IPS-20b (cell line): ENCODE measurements around the gene NFIC.

ENCODE experiments used
- H3K27ac ChIP-seq: one replicate; pipeline ENCODE4 v1.5.1; 2013; ENCODE audit warnings: low read length
- H3K27me3 ChIP-seq: 2 replicates; pipeline ENCODE4 v1.6.1; 2013; ENCODE audit warnings: mild to moderate bottlenecking, low read length, inconsistent platforms; ENCODE audit not compliant: insufficient read depth
- H3K36me3 ChIP-seq: 2 replicates; pipeline ENCODE4 v1.6.1; 2013; ENCODE audit warnings: low read depth, mild to moderate bottlenecking, inconsistent platforms, low read length, moderate library complexity; ENCODE audit not compliant: insufficient read depth
- H3K4me1 ChIP-seq: 2 replicates; pipeline ENCODE4 v1.6.1; 2013; ENCODE audit warnings: mild to moderate bottlenecking, control low read depth, inconsistent platforms, low read length, moderate library complexity; ENCODE audit not compliant: insufficient read depth
- H3K4me3 ChIP-seq: 2 replicates; pipeline ENCODE4 v1.5.1; 2013; ENCODE audit warnings: mild to moderate bottlenecking, low read length, inconsistent platforms
- H3K9ac ChIP-seq: 2 replicates; pipeline ENCODE4 v1.6.1; 2013; ENCODE audit warnings: low read depth, mild to moderate bottlenecking, inconsistent platforms, low read length, moderate library complexity
- H3K9me3 ChIP-seq: 2 replicates; pipeline ENCODE4 v1.6.1; 2013; ENCODE audit warnings: mild to moderate bottlenecking, low read depth, low read length, inconsistent platforms; ENCODE audit not compliant: insufficient read depth

Gene NFIC

GRCh38 chr19:3353493-3353892 lies 12.9 kb upstream of the NFIC start:
- peaks cover 86% of the 10 kb centered on the region for H3K27me3 ChIP-seq
- H3K4me3 ChIP-seq, result no peak overlapping the region
- no peaks in the 10 kb centered on the region for H3K4me1 ChIP-seq
- H3K27ac ChIP-seq, result no peak overlapping the region
- no peaks in the 10 kb centered on the region for H3K9me3 ChIP-seq
- no peaks in the 10 kb centered on the region for H3K36me3 ChIP-seq
- no peak overlapping the region for H3K9ac ChIP-seq

- Histone ChIP-seq H3K27me3 (peaks cover 94% of the 10 kb centered on the region), H3K9ac (no peak overlapping the region), H3K9me3 (peaks cover 3% of the 10 kb centered on the region; the same call in 1 of the 2 replicates), H3K4me1 (no peaks in the 10 kb centered on the region), H3K27ac (no peak overlapping the region), H3K4me3 (no peak overlapping the region), H3K36me3 (no peaks in the 10 kb centered on the region)
Observed at GRCh38 chr19:3356805-3357204, 9.6 kb upstream of the NFIC start.

GRCh38 chr19:3357271-3357991 lies 9.0 kb upstream of the NFIC start:
- Histone ChIP-seq H3K4me1 (no peaks in the 10 kb centered on the region), H3K9me3 (peaks cover 7% of the 10 kb centered on the region; the same call in 1 of the 2 replicates), H3K9ac (no peak overlapping the region), H3K4me3 (no peak overlapping the region), H3K27me3 (peaks cover 95% of the 10 kb centered on the region), H3K36me3 (no peaks in the 10 kb centered on the region), H3K27ac (no peak overlapping the region)

GRCh38 chr19:3357992-3358688 lies 8.2 kb upstream of the NFIC start:
- Histone ChIP-seq H3K4me1 (no peaks in the 10 kb centered on the region), H3K36me3 (no peaks in the 10 kb centered on the region), H3K9ac (no peak overlapping the region), H3K27ac (no peak overlapping the region), H3K9me3 (peaks cover 7% of the 10 kb centered on the region; the same call in 1 of the 2 replicates), H3K4me3 (no peak overlapping the region), H3K27me3 (peaks cover 95% of the 10 kb centered on the region)

GRCh38 chr19:3358689-3359014 lies 7.7 kb upstream of the NFIC start:
- H3K4me1 ChIP-seq, result no peaks in the 10 kb centered on the region
- H3K4me3 ChIP-seq, result no peak overlapping the region
- peaks cover 95% of the 10 kb centered on the region for H3K27me3 ChIP-seq
- peaks cover 7% of the 10 kb centered on the region; the same call in 1 of the 2 replicates for H3K9me3 ChIP-seq
- H3K36me3 ChIP-seq, result no peaks in the 10 kb centered on the region
- no peak overlapping the region for H3K27ac ChIP-seq
- H3K9ac ChIP-seq, result no peak overlapping the region

- Histone ChIP-seq H3K9ac (no peak overlapping the region), H3K36me3 (no peaks in the 10 kb centered on the region), H3K27me3 (peaks cover 95% of the 10 kb centered on the region), H3K4me3 (no peak overlapping the region; the same call in 1 of the 2 replicates), H3K9me3 (peaks cover 8% of the 10 kb centered on the region; the same call in 1 of the 2 replicates), H3K4me1 (no peaks in the 10 kb centered on the region), H3K27ac (no peak overlapping the region)
Observed at GRCh38 chr19:3359015-3359918, 7.1 kb upstream of the NFIC start.

GRCh38 chr19:3359919-3360420 lies 6.4 kb upstream of the NFIC start:
- H3K27me3 ChIP-seq, result peaks cover 95% of the 10 kb centered on the region
- no peak overlapping the region for H3K27ac ChIP-seq
- H3K4me1 ChIP-seq, result no peaks in the 10 kb centered on the region
- no peaks in the 10 kb centered on the region for H3K36me3 ChIP-seq
- H3K9me3 ChIP-seq, result peaks cover 11% of the 10 kb centered on the region; the same call in 1 of the 2 replicates
- H3K9ac ChIP-seq, result no peak overlapping the region
- no peak overlapping the region; the same call in 1 of the 2 replicates for H3K4me3 ChIP-seq

GRCh38 chr19:3360421-3361383 lies 5.7 kb upstream of the NFIC start:
- Histone ChIP-seq H3K27me3 (peaks cover 95% of the 10 kb centered on the region), H3K27ac (no peak overlapping the region), H3K36me3 (no peaks in the 10 kb centered on the region), H3K9ac (no peak overlapping the region), H3K9me3 (peaks cover 11% of the 10 kb centered on the region; the same call in 1 of the 2 replicates), H3K4me3 (no peak overlapping the region), H3K4me1 (no peaks in the 10 kb centered on the region)

- Histone ChIP-seq H3K9ac (no peak overlapping the region), H3K27ac (no peak overlapping the region), H3K4me1 (no peaks in the 10 kb centered on the region), H3K36me3 (no peaks in the 10 kb centered on the region), H3K9me3 (peaks cover 11% of the 10 kb centered on the region; the same call in 1 of the 2 replicates), H3K27me3 (peaks cover 94% of the 10 kb centered on the region), H3K4me3 (no peak overlapping the region)
Observed at GRCh38 chr19:3361384-3362216, 4.8 kb upstream of the NFIC start.

- Histone ChIP-seq H3K27ac (no peak overlapping the region), H3K9ac (no peak overlapping the region), H3K27me3 (peaks cover 94% of the 10 kb centered on the region), H3K36me3 (no peaks in the 10 kb centered on the region), H3K4me3 (no peak overlapping the region), H3K4me1 (no peaks in the 10 kb centered on the region), H3K9me3 (peaks cover 11% of the 10 kb centered on the region; the same call in 1 of the 2 replicates)
Observed at GRCh38 chr19:3362217-3362906, 4.0 kb upstream of the NFIC start.
